Measurements from ENCODE around the gene LRRN4CL.

Gene LRRN4CL

GRCh38 chr11:62645946-62646824 lies 43.1 kb downstream of the LRRN4CL start, which contains the start of gene GANAB:
Gene GANAB, minus strand, starts transcription at chr11:62646613. Its CDS starts 14 bp downstream, at chr11:62646599.
- peak; percentile 98 to 99 for DNase-seq

- DNase-seq, result no peak
These were observed 43.7 kb downstream of the LRRN4CL start for GRCh38 chr11:62645671-62645945.

DNA sequence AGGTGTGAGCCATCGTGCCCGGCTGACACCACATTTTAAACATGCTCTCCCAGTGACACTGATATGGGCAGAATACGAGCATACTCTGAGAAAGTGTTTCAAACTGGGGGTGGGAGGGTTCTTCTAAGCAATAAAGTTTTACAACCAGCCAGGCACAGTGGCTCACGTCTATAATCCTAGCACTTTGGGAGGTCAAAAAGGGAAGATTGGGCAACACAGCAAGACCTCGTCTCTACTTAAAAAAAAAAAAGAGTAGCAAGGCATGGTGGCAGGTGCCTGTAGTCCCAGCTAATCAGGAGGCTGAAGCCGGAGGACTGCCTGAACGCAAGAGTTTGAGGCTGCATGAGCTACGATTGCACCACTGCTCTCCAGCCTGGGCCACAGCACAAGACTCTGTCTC lies 45.1 kb downstream of the LRRN4CL start:
- no peak for DNase-seq

Data from NCI-H2081 (cell line).